AG04449 (cell line): Measurements from ENCODE around the gene PTCRA.

Source experiments
- CTCF ChIA-PET: fragments of 350-600 bp; formaldehyde crosslinking; extraction: SDS; loops from one replicate; lab custom pipeline; 2021; ENCODE audit warnings: antibody characterized with exemption; lab: Yijun Ruan, JAX
- POLR2A ChIA-PET: fragments of 400-600, 350-600 bp; formaldehyde crosslinking; extraction: SDS; loops from one replicate; lab custom pipeline; 2020; ENCODE audit warnings: antibody characterized with exemption, inconsistent platforms; lab: Yijun Ruan, JAX
- DNase-seq: peaks from one replicate; pipeline ENCODE4 v3.0.0-alpha.2; 2010; ENCODE audit warnings: low read depth, low spot score
- H3K4me3 ChIP-seq: 2 replicates; pipeline ENCODE4 v1.5.1; 2011; ENCODE audit warnings: low read depth, mild to moderate bottlenecking, control low read depth, low read length
- TF ChIP-seq, protein P1 (sequence below): IDR thresholded peaks from one replicate; pipeline ENCODE4 v1.5.1; 2011; ENCODE audit warnings: mild to moderate bottlenecking, moderate library complexity, low read length, control low read depth, inconsistent platforms; ENCODE audit not compliant: insufficient read depth; ENCODE audit errors: missing control alignments

Gene PTCRA, protein sequence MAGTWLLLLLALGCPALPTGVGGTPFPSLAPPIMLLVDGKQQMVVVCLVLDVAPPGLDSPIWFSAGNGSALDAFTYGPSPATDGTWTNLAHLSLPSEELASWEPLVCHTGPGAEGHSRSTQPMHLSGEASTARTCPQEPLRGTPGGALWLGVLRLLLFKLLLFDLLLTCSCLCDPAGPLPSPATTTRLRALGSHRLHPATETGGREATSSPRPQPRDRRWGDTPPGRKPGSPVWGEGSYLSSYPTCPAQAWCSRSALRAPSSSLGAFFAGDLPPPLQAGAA

DNA sequence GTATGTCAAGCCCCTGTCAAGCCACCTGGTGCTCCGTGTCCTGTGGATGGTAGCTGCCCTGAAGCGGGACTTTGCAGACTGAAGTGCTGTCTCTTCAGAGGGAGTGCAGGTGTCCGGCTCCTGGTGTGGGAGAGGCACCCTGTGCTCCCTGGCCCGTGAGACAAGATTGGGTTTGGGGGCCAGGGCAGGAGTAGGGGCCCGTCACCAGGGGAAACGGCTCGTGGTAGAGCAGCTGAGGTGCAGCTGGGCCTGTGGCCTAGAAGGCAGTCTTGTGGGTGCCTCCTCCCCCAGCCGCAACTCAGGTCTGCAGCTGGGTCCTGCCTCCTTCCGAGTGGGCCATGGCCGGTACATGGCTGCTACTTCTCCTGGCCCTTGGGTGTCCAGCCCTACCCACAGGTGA lies at the start of gene PTCRA:
TSS of gene PTCRA (plus strand) at position 322 of the 400 bp plus-strand sequence. CDS start at position 339, 17 bp downstream.
- ChIA-PET POLR2A (no interaction called here), CTCF (interaction anchor here (2.4 kb wide), 1 partner anchor 15 kb away, joined by 23 read pairs; no protein-coding TSS in a partner anchor)
- TF ChIP-seq, protein P1, sequence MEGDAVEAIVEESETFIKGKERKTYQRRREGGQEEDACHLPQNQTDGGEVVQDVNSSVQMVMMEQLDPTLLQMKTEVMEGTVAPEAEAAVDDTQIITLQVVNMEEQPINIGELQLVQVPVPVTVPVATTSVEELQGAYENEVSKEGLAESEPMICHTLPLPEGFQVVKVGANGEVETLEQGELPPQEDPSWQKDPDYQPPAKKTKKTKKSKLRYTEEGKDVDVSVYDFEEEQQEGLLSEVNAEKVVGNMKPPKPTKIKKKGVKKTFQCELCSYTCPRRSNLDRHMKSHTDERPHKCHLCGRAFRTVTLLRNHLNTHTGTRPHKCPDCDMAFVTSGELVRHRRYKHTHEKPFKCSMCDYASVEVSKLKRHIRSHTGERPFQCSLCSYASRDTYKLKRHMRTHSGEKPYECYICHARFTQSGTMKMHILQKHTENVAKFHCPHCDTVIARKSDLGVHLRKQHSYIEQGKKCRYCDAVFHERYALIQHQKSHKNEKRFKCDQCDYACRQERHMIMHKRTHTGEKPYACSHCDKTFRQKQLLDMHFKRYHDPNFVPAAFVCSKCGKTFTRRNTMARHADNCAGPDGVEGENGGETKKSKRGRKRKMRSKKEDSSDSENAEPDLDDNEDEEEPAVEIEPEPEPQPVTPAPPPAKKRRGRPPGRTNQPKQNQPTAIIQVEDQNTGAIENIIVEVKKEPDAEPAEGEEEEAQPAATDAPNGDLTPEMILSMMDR, result no peak
- DNase-seq, result no peak
- no peak within 1 kb of the TSS for H3K4me3 ChIP-seq

DNA sequence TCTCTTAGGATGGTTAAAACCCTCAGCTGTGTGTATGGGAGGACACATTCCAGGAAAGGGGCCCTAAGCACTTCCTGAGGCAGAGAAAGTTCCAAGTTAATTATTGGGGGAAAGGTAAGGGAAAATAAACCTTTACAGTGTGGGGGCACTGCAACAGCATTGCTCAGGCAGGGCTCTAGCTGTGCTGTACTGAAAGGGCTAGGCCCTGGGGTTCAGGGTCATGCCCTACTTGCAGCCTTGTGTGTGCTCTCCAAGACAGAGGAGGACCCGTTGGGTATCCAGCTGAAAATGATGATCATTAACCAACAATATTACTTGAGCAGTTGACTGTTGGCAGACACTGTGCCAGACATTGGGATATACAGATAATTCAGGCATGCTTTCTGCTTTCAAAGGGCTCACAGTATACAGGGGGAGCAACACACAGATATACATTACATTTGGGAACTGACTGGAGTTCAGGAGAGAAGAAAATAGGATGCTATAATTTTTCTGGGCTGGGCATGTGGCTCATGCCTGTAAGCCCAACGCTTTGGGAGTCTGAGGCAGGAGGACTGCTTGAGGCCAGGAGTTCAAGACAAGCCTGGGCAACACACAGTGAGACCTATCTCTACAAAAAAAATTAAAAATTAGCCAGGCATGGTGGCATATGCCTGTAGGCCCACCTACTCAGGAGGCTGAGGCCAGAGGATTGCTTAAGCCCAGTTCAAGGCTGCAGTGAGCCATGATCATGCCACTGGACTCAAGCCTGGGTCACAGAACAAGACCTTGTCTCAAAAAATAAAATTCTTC lies 45.5 kb upstream of the PTCRA start:
- H3K4me3 ChIP-seq, result no peak overlapping the region
- CTCF ChIA-PET, result interaction anchor here (1.0 to 1.3 kb wide), 3 partner anchors 8 to 208 kb away, joined by 4 to 6 read pairs (median 4); no protein-coding TSS in a partner anchor
- POLR2A ChIA-PET, result no interaction called here
- TF ChIP-seq, protein P1, result no peak
- no peak for DNase-seq

DNA sequence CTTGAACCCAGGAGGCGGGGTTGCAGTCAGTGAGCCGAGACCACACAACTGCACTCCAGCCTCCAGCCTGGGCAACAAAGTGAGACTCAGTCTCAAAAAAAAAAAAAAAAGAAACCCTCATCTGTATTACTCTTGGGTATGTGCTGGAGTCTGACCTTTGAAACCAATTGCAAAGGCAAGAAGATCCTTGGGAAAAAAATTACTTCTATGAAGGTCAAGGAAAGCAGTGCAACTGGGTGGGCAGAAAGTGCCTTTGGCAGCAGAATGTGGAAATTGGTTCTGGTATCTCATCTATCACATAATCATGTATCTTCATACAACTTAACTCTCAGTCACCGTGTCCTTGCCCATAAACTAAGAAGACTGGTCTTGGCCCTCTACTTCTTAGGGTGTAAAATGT lies 44.1 kb upstream of the PTCRA start:
- TF ChIP-seq, protein P1, result no peak
- DNase-seq, result no peak
- POLR2A ChIA-PET, result no interaction called here
- CTCF ChIA-PET, result interaction anchor here (1.3 kb wide), 1 partner anchor 210 kb away, joined by 4 read pairs; no protein-coding TSS in a partner anchor
- no peak overlapping the region for H3K4me3 ChIP-seq

DNA sequence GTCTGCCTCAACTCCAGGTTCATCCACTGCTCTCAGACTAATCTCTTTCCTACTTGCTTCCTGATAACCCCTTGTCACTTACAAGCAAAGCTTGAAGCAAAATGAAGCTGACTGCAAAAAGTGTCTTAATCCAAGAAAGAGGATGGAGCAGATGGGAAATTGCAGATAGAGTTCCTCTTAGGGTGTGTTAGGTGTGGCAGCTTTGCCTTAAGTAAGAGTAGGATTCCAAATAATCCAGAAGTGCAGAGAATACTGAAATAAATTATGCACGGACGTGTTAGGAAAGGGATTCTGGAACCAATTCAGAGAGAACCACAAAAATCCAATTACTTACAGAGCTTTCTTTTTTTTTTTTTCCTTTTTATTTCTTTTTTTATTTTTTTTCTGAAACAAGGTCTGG lies 42.5 kb upstream of the PTCRA start:
- H3K4me3 ChIP-seq, result no peak overlapping the region
- ChIA-PET CTCF (interaction anchor here (1.1 to 9.0 kb wide), 4 partner anchors 12 to 262 kb away, joined by 3 to 139 read pairs (median 8); no protein-coding TSS in a partner anchor), POLR2A (no interaction called here)
- no peak for DNase-seq
- TF ChIP-seq, protein P1, result no peak

DNA sequence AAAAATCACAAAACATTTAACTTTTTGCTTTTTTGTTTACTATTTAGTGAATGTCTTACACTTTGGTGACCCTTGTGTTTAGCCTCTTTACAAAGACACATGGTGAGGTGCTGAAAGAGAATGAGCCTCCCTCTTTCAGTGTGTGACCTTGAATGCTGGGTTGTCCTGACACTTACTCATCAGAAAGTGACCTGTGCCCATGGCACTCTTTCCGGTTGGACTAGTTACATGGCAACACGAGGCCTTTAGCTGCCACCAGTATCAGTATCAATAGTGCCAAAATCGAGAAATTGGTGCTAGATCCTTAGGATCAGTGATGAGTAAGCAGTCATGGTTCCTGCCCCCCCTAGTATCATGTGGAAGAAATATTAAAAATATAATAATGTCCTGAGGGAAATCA lies 38.2 kb upstream of the PTCRA start:
- TF ChIP-seq, protein P1, result no peak
- CTCF ChIA-PET, result interaction anchor here (0.6 to 9.0 kb wide), 23 partner anchors 8 to 223 kb away, joined by 3 to 139 read pairs (median 4); no protein-coding TSS in a partner anchor
- no peak for DNase-seq
- POLR2A ChIA-PET, result no interaction called here
- H3K4me3 ChIP-seq, result no peak overlapping the region
